ENCODE measurements around the gene SASH1. TPM values are rescaled to one million over a fixed set of nuclear protein-coding genes. Genes with fewer than 3 reads are reported as not detected.

SASH1 gene
- total and polyA plus RNA-seq, 11 donors, result 10.7 to 47.5 (median 28.2) TPM

DNA sequence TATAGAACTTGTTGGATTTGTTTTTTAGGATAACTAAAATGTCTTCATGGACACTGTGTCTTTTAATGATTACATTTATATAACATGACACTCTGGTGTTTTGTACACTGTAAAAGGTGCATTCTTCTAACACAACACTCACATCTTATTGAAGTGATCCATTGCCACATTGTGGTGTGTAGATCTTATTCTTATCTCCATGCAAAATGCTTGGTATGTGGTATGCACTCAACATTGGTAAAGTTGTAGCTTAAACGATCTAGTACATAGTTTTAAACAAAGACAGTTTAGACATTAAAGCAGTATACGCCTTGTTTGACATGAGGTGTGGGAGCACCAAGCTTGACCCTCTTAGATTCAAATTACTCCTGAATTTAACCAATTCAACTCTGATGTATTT lies 84.7 kb downstream of the SASH1 start:
- Histone ChIP-seq H3K9me3 (no peaks in the 10 kb centered on the region), H3K4me1 (peaks cover 0 to 44% (median 29%) of the 10 kb centered on the region in 12 donors), H3K27me3 (no peaks in the 10 kb centered on the region), H3K4me3 (no peak overlapping the region), H3K27ac (peak overlapping the region in 1 of 12 donors; percentile 17), H3K36me3 (no peaks in the 10 kb centered on the region)
- TF ChIP-seq POLR2A (IDR thresholded peaks at IDR 0.05), result no peak
- TF ChIP-seq, protein P1, sequence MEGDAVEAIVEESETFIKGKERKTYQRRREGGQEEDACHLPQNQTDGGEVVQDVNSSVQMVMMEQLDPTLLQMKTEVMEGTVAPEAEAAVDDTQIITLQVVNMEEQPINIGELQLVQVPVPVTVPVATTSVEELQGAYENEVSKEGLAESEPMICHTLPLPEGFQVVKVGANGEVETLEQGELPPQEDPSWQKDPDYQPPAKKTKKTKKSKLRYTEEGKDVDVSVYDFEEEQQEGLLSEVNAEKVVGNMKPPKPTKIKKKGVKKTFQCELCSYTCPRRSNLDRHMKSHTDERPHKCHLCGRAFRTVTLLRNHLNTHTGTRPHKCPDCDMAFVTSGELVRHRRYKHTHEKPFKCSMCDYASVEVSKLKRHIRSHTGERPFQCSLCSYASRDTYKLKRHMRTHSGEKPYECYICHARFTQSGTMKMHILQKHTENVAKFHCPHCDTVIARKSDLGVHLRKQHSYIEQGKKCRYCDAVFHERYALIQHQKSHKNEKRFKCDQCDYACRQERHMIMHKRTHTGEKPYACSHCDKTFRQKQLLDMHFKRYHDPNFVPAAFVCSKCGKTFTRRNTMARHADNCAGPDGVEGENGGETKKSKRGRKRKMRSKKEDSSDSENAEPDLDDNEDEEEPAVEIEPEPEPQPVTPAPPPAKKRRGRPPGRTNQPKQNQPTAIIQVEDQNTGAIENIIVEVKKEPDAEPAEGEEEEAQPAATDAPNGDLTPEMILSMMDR (IDR thresholded peaks at IDR 0.05), result no peak
- 59 to 71% (median 66%) methylated on average over 2 of the region's 2 CpGs for WGBS, 4 donors
- no peak for DNase-seq
- ATAC-seq, result no peak
- intact Hi-C loops (cut with DNase I), result no loop called here

DNA sequence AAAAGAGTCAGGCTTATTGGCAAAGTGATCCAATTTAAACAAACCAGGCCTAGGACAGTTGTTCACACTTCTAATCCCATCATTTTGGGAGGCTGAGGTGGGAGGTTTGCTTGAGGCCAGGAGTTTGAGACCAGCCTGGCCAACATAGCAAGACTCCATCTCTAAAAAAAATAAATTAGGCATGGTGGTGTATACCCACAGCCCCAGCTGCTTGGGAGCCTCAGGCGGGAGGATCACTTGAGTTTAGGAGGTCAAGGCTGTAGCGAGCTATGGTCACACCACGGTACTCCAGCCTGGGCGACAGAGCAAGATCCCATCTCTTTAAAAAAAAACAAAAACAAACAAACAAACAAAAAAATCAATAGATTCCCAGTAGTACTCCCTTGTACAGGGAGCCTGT lies 86.8 kb downstream of the SASH1 start:
- Histone ChIP-seq H3K27ac (no peak overlapping the region), H3K4me1 (peaks cover 0 to 41% (median 28%) of the 10 kb centered on the region in 12 donors), H3K9me3 (no peaks in the 10 kb centered on the region), H3K36me3 (no peaks in the 10 kb centered on the region), H3K27me3 (no peaks in the 10 kb centered on the region), H3K4me3 (no peak overlapping the region)
- ATAC-seq (no peak), DNase-seq (no peak)
- intact Hi-C loops (cut with DNase I), result no loop called here
- no peak for TF ChIP-seq POLR2A (IDR thresholded peaks at IDR 0.05)
- WGBS, 4 donors, result 96 to 99% (median 98%) methylated on average over 4 of the region's 4 CpGs

DNA sequence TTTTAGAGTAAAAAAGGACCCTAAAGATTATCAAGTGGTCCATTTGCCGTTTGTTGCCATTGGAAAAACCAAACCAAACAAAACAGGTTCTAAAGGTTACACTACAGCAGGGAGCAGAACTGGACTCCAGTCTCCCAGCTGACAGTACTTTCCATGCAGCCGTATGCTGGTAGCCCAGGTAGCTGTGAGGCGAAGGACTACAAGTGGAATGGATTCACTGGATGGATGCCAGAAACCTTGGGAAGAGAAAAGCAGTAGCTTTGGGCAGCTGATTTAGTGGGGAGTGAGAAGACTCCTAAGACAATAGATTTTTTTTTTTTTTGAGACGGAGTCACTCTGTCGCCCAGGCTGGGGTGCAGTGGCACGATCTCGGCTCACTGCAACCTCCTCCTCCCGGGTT lies 88.3 kb downstream of the SASH1 start:
- Histone ChIP-seq H3K9me3 (no peaks in the 10 kb centered on the region), H3K27me3 (no peaks in the 10 kb centered on the region), H3K27ac (no peak overlapping the region), H3K4me1 (peaks cover 0 to 42% (median 25%) of the 10 kb centered on the region in 12 donors), H3K36me3 (no peaks in the 10 kb centered on the region), H3K4me3 (no peak overlapping the region)
- no peak for TF ChIP-seq POLR2A (IDR thresholded peaks at IDR 0.05)
- TF ChIP-seq, protein P1 (IDR thresholded peaks at IDR 0.05), result no peak
- WGBS, 4 donors, result 71 to 74% (median 72%) methylated on average over 8 of the region's 8 CpGs
- peak in 1 of 4 donors; percentile 20 for ATAC-seq
- intact Hi-C loops (cut with DNase I), result no loop called here
- no peak for DNase-seq

DNA sequence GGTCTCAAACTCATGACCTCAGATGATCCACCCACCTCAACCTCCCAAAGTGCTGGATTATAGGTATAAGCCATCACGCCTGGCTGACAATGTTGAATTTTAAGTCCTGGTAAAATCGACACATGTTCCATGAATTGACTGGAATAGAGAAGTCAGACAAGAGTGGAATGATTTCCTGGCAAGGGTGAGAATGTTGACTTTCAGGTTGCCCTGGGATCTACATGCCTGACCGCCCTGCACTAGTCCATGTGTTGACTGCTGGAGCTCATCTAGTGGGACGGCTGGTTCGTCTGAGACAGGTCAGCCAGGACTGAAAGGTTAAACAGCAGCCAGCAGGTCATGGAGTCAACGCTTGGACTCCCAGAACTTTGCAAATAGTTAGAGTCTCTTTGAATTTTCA lies 88.8 kb downstream of the SASH1 start:
- intact Hi-C loops (cut with DNase I), result no loop called here
- no peak for DNase-seq
- ATAC-seq, result peak in 1 of 4 donors; percentile 40
- H3K4me1 ChIP-seq, result peaks cover 0 to 37% (median 23%) of the 10 kb centered on the region in 12 donors
- TF ChIP-seq, protein P1 (IDR thresholded peaks at IDR 0.05), result no peak
- no peak for TF ChIP-seq POLR2A (IDR thresholded peaks at IDR 0.05)
- H3K36me3 ChIP-seq, result no peaks in the 10 kb centered on the region
- H3K27ac ChIP-seq, result peak overlapping the region in 1 of 12 donors; percentile 17
- no peaks in the 10 kb centered on the region for H3K9me3 ChIP-seq
- no peak overlapping the region for H3K4me3 ChIP-seq
- H3K27me3 ChIP-seq, result no peaks in the 10 kb centered on the region
- WGBS, 4 donors, result 83 to 88% (median 86%) methylated on average over 6 of the region's 6 CpGs

DNA sequence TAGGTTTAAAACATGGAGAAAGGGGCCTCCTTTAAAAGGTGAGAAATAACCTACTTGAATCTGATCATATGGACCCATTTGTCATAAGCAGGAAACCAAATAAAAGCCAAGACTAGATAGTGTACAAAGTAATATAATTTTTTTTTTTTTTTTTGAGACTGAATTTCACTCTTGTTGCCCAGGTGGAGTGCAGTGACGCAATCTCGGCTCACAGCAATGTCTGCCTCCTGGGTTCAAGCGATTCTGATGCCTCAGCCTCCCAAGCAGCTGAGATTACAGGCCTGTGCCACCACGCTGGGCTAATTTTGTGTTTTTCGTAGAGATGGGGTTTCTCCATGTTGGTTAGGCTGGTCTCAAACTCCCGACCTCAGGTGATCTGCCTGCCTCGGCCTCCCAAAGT lies 89.2 kb downstream of the SASH1 start:
- no peak overlapping the region for H3K4me3 ChIP-seq
- no peaks in the 10 kb centered on the region for H3K36me3 ChIP-seq
- DNase-seq (no peak), ATAC-seq (no peak)
- H3K27ac ChIP-seq, result peak overlapping the region in 9 of 12 donors; percentile 6 to 66 (median 31)
- no peaks in the 10 kb centered on the region for H3K9me3 ChIP-seq
- 83 to 96% (median 89%) methylated on average over 7 of the region's 7 CpGs for WGBS, 4 donors
- no peaks in the 10 kb centered on the region for H3K27me3 ChIP-seq
- intact Hi-C loops (cut with DNase I), result no loop called here
- peaks cover 0 to 33% (median 18%) of the 10 kb centered on the region in 12 donors for H3K4me1 ChIP-seq
- TF ChIP-seq POLR2A (IDR thresholded peaks at IDR 0.05), result no peak
- TF ChIP-seq, protein P1 (IDR thresholded peaks at IDR 0.05), result no peak

Measured in heart left ventricle (tissue), 16 donors.